ENCODE data around the gene LEMD1.

DNA sequence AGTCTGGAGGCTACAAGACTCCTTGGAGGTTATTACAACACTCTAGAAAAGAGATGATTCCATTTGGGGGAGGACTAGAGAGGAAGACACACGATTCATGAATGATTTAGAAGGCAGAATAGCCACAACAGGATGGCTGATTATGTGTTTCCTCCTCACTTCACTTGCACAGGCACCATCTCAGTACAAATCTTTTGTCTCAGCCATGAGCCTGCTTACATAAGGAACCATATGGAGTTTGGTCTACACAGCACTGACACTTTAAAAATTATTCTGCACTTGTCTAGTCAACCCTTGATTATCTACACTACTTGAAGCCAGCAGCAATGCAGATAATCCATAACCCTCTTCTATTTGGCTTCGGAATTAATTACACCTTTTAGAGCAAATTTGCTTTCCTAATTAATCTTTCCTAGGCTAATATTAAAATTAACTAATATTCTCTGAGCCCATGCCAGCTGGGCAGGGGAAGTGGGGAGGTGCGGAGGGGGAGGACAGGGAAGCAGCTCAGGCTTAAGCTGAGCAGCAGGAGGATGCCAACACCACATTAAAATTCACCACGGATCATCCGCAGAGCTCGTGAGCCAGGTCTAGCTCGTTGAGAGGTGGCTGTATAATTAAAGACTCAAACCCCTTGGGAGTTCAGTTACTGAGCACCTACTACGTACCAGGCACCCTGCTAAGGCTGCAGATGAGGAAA lies 3.2 kb upstream of the LEMD1 start:
- TF ChIP-seq EZH2 (IDR thresholded peaks at IDR 0.05; ENCODE audit: borderline replicate concordance, low read length) (no peak), CTCF (IDR thresholded peaks at IDR 0.05; ENCODE audit: low read length) (no peak)
